Suppressor macrophage treated with lipopolysaccharide for 4 hours (primary cell): ENCODE measurements around the gene ZSWIM3.
"Not testable (repeated sequence)": the region's sequence is repeated elsewhere in the genome, so short reads cannot be mapped to it uniquely, and the experiment has no call there.

Source experiments
- DNase-seq: peaks from one replicate; pipeline ENCODE4 v3.0.0-alpha.2; 2020

Gene ZSWIM3

GRCh38 chr20:45857114-45857881 is at the start of gene ZSWIM3, which contains the start of gene ACOT8:
TSS of gene ZSWIM3 (plus strand) at chr20:45857614. CDS start at chr20:45857826, 212 bp downstream.
TSS of gene ACOT8 (minus strand) at chr20:45857392. CDS start at chr20:45857315, 77 bp downstream.
- peak; percentile 100 for DNase-seq

- DNase-seq, result no peak
These were observed 47.0 kb upstream of the ZSWIM3 start for GRCh38 chr20:45810191-45810970.

GRCh38 chr20:45812157-45813005 is 45.0 kb upstream of the ZSWIM3 start, which contains the start of gene UBE2C:
TSS of gene UBE2C (plus strand) at chr20:45812644. CDS start at chr20:45812696, 52 bp downstream.
- DNase-seq, result peak; percentile 96

GRCh38 chr20:45813006-45813340 is 44.4 kb upstream of the ZSWIM3 start:
- DNase-seq, result no peak

GRCh38 chr20:45813489-45813888 is 43.9 kb upstream of the ZSWIM3 start:
- DNase-seq, result no peak

- DNase-seq, result no peak
These were observed 43.1 kb upstream of the ZSWIM3 start for GRCh38 chr20:45814314-45814713.

GRCh38 chr20:45816951-45817350 is 40.5 kb upstream of the ZSWIM3 start:
- DNase-seq, result no peak

- no peak for DNase-seq
These were observed 39.8 kb upstream of the ZSWIM3 start for GRCh38 chr20:45817376-45818194.

- DNase-seq, result no peak
These were observed 39.2 kb upstream of the ZSWIM3 start for GRCh38 chr20:45818239-45818638.

GRCh38 chr20:45819466-45819865 is 37.9 kb upstream of the ZSWIM3 start:
- DNase-seq, result no peak

GRCh38 chr20:45821947-45822346 is 35.5 kb upstream of the ZSWIM3 start:
- no peak for DNase-seq

GRCh38 chr20:45822857-45823256 is 34.6 kb upstream of the ZSWIM3 start:
- no peak for DNase-seq

- DNase-seq, result peak; percentile 30
These were observed 33.2 kb upstream of the ZSWIM3 start for GRCh38 chr20:45823949-45824835.

- DNase-seq, result no peak
These were observed 30.9 kb upstream of the ZSWIM3 start for GRCh38 chr20:45826381-45827019.

GRCh38 chr20:45827030-45827652 is 30.3 kb upstream of the ZSWIM3 start, which contains the start of gene TNNC2:
TSS of gene TNNC2 (minus strand) at chr20:45827312. CDS start at chr20:45827248, 64 bp downstream.
- DNase-seq, result no peak

- no peak for DNase-seq
These were observed 29.7 kb upstream of the ZSWIM3 start for GRCh38 chr20:45827712-45828111.

GRCh38 chr20:45828589-45828988 is 28.8 kb upstream of the ZSWIM3 start:
- no peak for DNase-seq

- not testable (repeated sequence) for DNase-seq
These were observed 27.7 kb upstream of the ZSWIM3 start for GRCh38 chr20:45829673-45830106.

- DNase-seq, result no peak
These were observed 24.8 kb upstream of the ZSWIM3 start for GRCh38 chr20:45832619-45833018.
